HEK293 (cell line): Measurements from ENCODE around the gene FAM237B.

ENCODE experiments used
- CTCF ChIA-PET: fragments of 350-600 bp; formaldehyde crosslinking; extraction: SDS; loops from one replicate; lab custom pipeline; 2021; ENCODE audit warnings: antibody characterized with exemption; lab: Yijun Ruan, JAX
- POLR2A ChIA-PET: fragments of 300-600 bp; formaldehyde crosslinking; extraction: SDS; loops from one replicate; lab custom pipeline; 2020; ENCODE audit warnings: antibody characterized with exemption, inconsistent platforms; lab: Yijun Ruan, JAX
- H3K27ac ChIP-seq: fragments of 200-500 bp; sonication (Bioruptor generic); 2 replicates; pipeline ENCODE4 v1.5.1; 2014; ENCODE audit warnings: low read depth, low read length, control low read depth, inconsistent platforms; ENCODE audit errors: extremely low read depth
- H3K36me3 ChIP-seq, 2 experiments: fragments of 200-500 bp in 1 of 2; sonication (Bioruptor generic) in 1 of 2; 1 replicate in 1 of 2; 2 replicates in 1 of 2; pipeline ENCODE4 v1.5.1; 2014 to 2017; ENCODE audit warnings: inconsistent platforms in 2 of 2, low read length in 2 of 2; ENCODE audit not compliant: control insufficient read depth in 2 of 2, insufficient read depth in 1 of 2
- H3K4me1 ChIP-seq: fragments of 200-500 bp; sonication (Bioruptor generic); 2 replicates; pipeline ENCODE4 v1.5.1; 2014; ENCODE audit warnings: mild to moderate bottlenecking, low read length, inconsistent platforms; ENCODE audit not compliant: control insufficient read depth, insufficient read depth
- H3K4me3 ChIP-seq: 2 replicates; pipeline ENCODE4 v1.5.1; 2011; ENCODE audit warnings: low read depth, mild to moderate bottlenecking, control low read depth, low read length, moderate library complexity
- H3K9me3 ChIP-seq: fragments of 200-500 bp; sonication (Bioruptor generic); 2 replicates; pipeline ENCODE4 v1.5.1; 2014; ENCODE audit warnings: low read depth, low read length, inconsistent platforms; ENCODE audit not compliant: control insufficient read depth, insufficient read depth
- MEIS1 ChIP-seq: sonication (generic); formaldehyde crosslinking; IDR thresholded peaks from 2 replicates; pipeline ENCODE4 v1.8.1; 2022; ENCODE audit warnings: missing genetic modification reagents, mild to moderate bottlenecking, borderline replicate concordance
- RBAK ChIP-seq: fragments of 450-650 bp; formaldehyde crosslinking; IDR thresholded peaks from 2 replicates; pipeline ENCODE4 v1.5.1; 2016; ENCODE audit warnings: missing biosample characterization, missing genetic modification characterization
- SP2 ChIP-seq: fragments of 450-650 bp; formaldehyde crosslinking; IDR thresholded peaks from 2 replicates; pipeline ENCODE4 v1.5.1; 2016; ENCODE audit warnings: missing biosample characterization, missing genetic modification characterization
- ZBTB1 ChIP-seq: fragments of 450-650 bp; formaldehyde crosslinking; IDR thresholded peaks from 2 replicates; pipeline ENCODE4 v1.5.1; 2016; ENCODE audit warnings: missing biosample characterization, missing genetic modification characterization
- ZBTB26 ChIP-seq: fragments of 450-650 bp; formaldehyde crosslinking; optimal IDR thresholded peaks from 2 replicates; pipeline ENCODE3; 2016; ENCODE audit warnings: missing biosample characterization, mild to moderate bottlenecking, missing genetic modification characterization
- ZNF214 ChIP-seq: fragments of 450-650 bp; formaldehyde crosslinking; IDR thresholded peaks from 2 replicates; pipeline ENCODE4 v1.5.1; 2017; ENCODE audit warnings: missing biosample characterization, mild to moderate bottlenecking, missing genetic modification characterization, borderline replicate concordance
- ZNF248 ChIP-seq: fragments of 450-650 bp; formaldehyde crosslinking; IDR thresholded peaks from 2 replicates; pipeline ENCODE4 v1.5.1; 2017; ENCODE audit warnings: missing biosample characterization, missing genetic modification characterization
- ZNF311 ChIP-seq: fragments of 450-650 bp; formaldehyde crosslinking; IDR thresholded peaks from 2 replicates; pipeline ENCODE4 v1.5.1; 2017; ENCODE audit warnings: missing biosample characterization, missing genetic modification characterization, borderline replicate concordance
- ZNF37A ChIP-seq: fragments of 450-650 bp; IDR thresholded peaks from 2 replicates; pipeline ENCODE4 v1.5.1; 2018; ENCODE audit warnings: missing biosample characterization, missing genetic modification characterization
- ZNF394 ChIP-seq: fragments of 450-650 bp; formaldehyde crosslinking; IDR thresholded peaks from 2 replicates; pipeline ENCODE4 v1.5.1; 2016; ENCODE audit warnings: missing biosample characterization, missing genetic modification characterization, mild to moderate bottlenecking, moderate library complexity, borderline replicate concordance
- ZNF473 ChIP-seq: fragments of 450-650 bp; formaldehyde crosslinking; IDR thresholded peaks from 2 replicates; pipeline ENCODE4 v1.5.1; 2017; ENCODE audit warnings: missing biosample characterization, missing genetic modification characterization
- ZNF501 ChIP-seq: fragments of 450-650 bp; formaldehyde crosslinking; IDR thresholded peaks from 2 replicates; pipeline ENCODE4 v1.5.1; 2016; ENCODE audit warnings: missing biosample characterization, missing genetic modification characterization
- ZNF530 ChIP-seq: fragments of 450-650 bp; formaldehyde crosslinking; IDR thresholded peaks from 2 replicates; pipeline ENCODE4 v1.5.1; 2016; ENCODE audit warnings: low read depth, missing biosample characterization, missing genetic modification characterization
- ZNF580 ChIP-seq: fragments of 450-650 bp; formaldehyde crosslinking; IDR thresholded peaks from 2 replicates; pipeline ENCODE4 v1.5.1; 2016; ENCODE audit warnings: missing biosample characterization, missing genetic modification characterization
- ZNF596 ChIP-seq: fragments of 450-650 bp; IDR thresholded peaks from 2 replicates; pipeline ENCODE4 v1.5.0; 2018; ENCODE audit warnings: missing biosample characterization, mild to moderate bottlenecking, missing genetic modification characterization, moderate library complexity
- ZNF626 ChIP-seq: fragments of 450-650 bp; sonication (Bioruptor Pico); formaldehyde crosslinking; IDR thresholded peaks from 2 replicates; pipeline ENCODE4 v1.5.1; 2018; ENCODE audit warnings: missing biosample characterization, missing genetic modification characterization, inconsistent platforms
- ZNF768 ChIP-seq: fragments of 450-650 bp; formaldehyde crosslinking; IDR thresholded peaks from 2 replicates; pipeline ENCODE4 v1.5.1; 2018; ENCODE audit warnings: missing biosample characterization, mild to moderate bottlenecking, missing genetic modification characterization
- ZNF777 ChIP-seq: fragments of 450-650 bp; formaldehyde crosslinking; IDR thresholded peaks from 2 replicates; pipeline ENCODE4 v1.5.1; 2017; ENCODE audit warnings: missing biosample characterization, missing genetic modification characterization, borderline replicate concordance
- ZNF785 ChIP-seq: fragments of 450-650 bp; formaldehyde crosslinking; IDR thresholded peaks from 2 replicates; pipeline ENCODE4 v1.5.1; 2016; ENCODE audit warnings: missing biosample characterization, missing genetic modification characterization
- ZXDB ChIP-seq: fragments of 450-650 bp; formaldehyde crosslinking; IDR thresholded peaks from 2 replicates; pipeline ENCODE4 v1.5.1; 2016; ENCODE audit warnings: missing biosample characterization, missing genetic modification characterization
- TF ChIP-seq, protein P1 (sequence below): fragments of 450-650 bp; formaldehyde crosslinking; IDR thresholded peaks from 2 replicates; pipeline ENCODE4 v1.5.1; 2017; ENCODE audit warnings: missing biosample characterization, missing genetic modification characterization
- TF ChIP-seq, protein P2 (sequence below): fragments of 450-650 bp; formaldehyde crosslinking; IDR thresholded peaks from 2 replicates; pipeline ENCODE4 v1.5.1; 2016; ENCODE audit warnings: missing biosample characterization, missing genetic modification characterization

Gene FAM237B

GRCh38 chr7:90311175-90311574 is 9.9 kb downstream of the FAM237B start:
- TF ChIP-seq ZNF626 (tag by site-specific recombination) (no peak), ZXDB (tag by site-specific recombination) (no peak), ZNF777 (tag by site-specific recombination) (no peak), ZNF768 (tag by site-specific recombination) (no peak)
- TF ChIP-seq, protein P1, sequence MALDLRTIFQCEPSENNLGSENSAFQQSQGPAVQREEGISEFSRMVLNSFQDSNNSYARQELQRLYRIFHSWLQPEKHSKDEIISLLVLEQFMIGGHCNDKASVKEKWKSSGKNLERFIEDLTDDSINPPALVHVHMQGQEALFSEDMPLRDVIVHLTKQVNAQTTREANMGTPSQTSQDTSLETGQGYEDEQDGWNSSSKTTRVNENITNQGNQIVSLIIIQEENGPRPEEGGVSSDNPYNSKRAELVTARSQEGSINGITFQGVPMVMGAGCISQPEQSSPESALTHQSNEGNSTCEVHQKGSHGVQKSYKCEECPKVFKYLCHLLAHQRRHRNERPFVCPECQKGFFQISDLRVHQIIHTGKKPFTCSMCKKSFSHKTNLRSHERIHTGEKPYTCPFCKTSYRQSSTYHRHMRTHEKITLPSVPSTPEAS (tag by site-specific recombination), result no peak
- TF ChIP-seq, protein P2, sequence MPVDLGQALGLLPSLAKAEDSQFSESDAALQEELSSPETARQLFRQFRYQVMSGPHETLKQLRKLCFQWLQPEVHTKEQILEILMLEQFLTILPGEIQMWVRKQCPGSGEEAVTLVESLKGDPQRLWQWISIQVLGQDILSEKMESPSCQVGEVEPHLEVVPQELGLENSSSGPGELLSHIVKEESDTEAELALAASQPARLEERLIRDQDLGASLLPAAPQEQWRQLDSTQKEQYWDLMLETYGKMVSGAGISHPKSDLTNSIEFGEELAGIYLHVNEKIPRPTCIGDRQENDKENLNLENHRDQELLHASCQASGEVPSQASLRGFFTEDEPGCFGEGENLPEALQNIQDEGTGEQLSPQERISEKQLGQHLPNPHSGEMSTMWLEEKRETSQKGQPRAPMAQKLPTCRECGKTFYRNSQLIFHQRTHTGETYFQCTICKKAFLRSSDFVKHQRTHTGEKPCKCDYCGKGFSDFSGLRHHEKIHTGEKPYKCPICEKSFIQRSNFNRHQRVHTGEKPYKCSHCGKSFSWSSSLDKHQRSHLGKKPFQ (tag by site-specific recombination), result no peak
- POLR2A ChIA-PET, result no interaction called here
- no peak overlapping the region for H3K4me3 ChIP-seq
- no peaks in the 10 kb centered on the region for H3K36me3 ChIP-seq
- no peaks in the 10 kb centered on the region for H3K9me3 ChIP-seq
- no peak overlapping the region for H3K27ac ChIP-seq
- H3K4me1 ChIP-seq, result no peaks in the 10 kb centered on the region
- CTCF ChIA-PET, result interaction anchor here (0.9 to 2.5 kb wide), 2 partner anchors 9 to 111 kb away, joined by 3 to 10 read pairs; no protein-coding TSS in a partner anchor

DNA sequence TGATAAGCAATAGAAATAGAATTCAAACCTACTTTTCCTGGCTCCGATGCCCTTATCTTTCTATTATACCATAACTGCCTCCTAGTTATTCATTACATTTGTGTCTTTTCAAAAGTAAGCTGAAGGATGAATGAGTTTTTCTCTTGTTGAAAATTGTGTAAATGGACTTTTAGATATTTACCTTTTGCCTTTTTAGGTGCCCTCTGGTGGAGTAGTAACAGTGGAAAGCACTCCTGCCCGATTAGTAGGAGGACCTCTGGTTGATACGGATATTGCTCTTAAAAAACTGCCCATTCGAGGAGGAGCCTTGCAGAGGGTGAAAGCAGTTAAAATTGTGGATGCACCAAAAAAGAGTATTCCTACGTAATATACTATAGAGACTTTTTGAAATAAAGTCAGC is 11.2 kb downstream of the FAM237B start:
- POLR2A ChIA-PET, result no interaction called here
- CTCF ChIA-PET, result no interaction called here

DNA sequence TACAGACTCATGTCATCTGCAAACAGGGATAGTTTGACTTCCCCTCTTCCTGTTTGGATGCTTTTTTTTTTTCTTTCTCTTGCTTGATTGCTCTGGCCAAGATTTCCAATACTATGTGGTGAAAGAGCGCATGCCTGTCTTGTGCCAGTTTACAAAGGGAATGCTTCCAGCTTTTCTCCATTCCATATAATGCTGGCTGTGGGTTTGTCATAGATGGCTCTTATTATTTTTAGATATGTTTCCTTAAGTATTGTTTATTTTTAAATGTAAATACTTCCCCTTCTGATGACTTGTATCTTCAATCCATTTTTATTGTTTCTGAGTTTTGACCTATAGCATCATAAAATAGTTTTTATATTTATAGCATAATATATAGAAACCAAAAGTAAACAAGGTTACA is 17.9 kb downstream of the FAM237B start:
- H3K4me1 ChIP-seq, result no peaks in the 10 kb centered on the region
- CTCF ChIA-PET, result interaction anchor here (0.7 kb wide), 1 partner anchor 42 kb away, joined by 3 read pairs; no protein-coding TSS in a partner anchor
- no peaks in the 10 kb centered on the region for H3K36me3 ChIP-seq
- TF ChIP-seq ZNF580 (tag by site-specific recombination), result no peak
- TF ChIP-seq ZNF596, result no peak
- TF ChIP-seq ZNF530 (tag by site-specific recombination), result no peak
- TF ChIP-seq ZNF473 (tag by site-specific recombination), result no peak
- TF ChIP-seq ZNF214 (tag by site-specific recombination), result no peak
- TF ChIP-seq RBAK (tag by site-specific recombination), result no peak
- TF ChIP-seq ZNF501, result no peak
- no peak for TF ChIP-seq ZNF394 (tag by site-specific recombination)
- TF ChIP-seq ZBTB26, result no peak
- TF ChIP-seq ZNF785 (tag by site-specific recombination), result no peak
- no peak for TF ChIP-seq ZBTB1 (tag by site-specific recombination)
- no peak for TF ChIP-seq ZNF37A
- TF ChIP-seq, protein P2 (tag by site-specific recombination), result no peak
- H3K9me3 ChIP-seq, result no peaks in the 10 kb centered on the region
- H3K4me3 ChIP-seq, result no peak overlapping the region
- POLR2A ChIA-PET, result interaction anchor here (0.7 kb wide), 1 partner anchor 59 kb away, joined by 3 read pairs; no protein-coding TSS in a partner anchor
- H3K27ac ChIP-seq, result no peak overlapping the region

More for the DNA sequence above, 11.2 kb downstream of the FAM237B start:
- no peaks in the 10 kb centered on the region for H3K4me1 ChIP-seq
- TF ChIP-seq ZNF248 (tag by site-specific recombination) (no peak), SP2 (tag by site-specific recombination) (no peak), MEIS1 (CRISPR knock-in tag) (no peak), ZNF311 (tag by site-specific recombination) (no peak)
- H3K4me3 ChIP-seq, result no peak overlapping the region
- no peak overlapping the region for H3K27ac ChIP-seq
- H3K9me3 ChIP-seq, result no peaks in the 10 kb centered on the region
- H3K36me3 ChIP-seq, result no peaks in the 10 kb centered on the region
